ENCODE measurements around the gene ATG9B.

ATG9B gene

GRCh38 chr7:150992051-150992640 is 32.1 kb downstream of the ATG9B start:
- no peaks in the 10 kb centered on the region; the same call in 1 of the 2 replicates for H4K20me1 ChIP-seq (ENCODE audit: insufficient read depth, low read length)
- no peak overlapping the region for H2AFZ ChIP-seq (ENCODE audit: low read length)
- no peak overlapping the region for H3K27ac ChIP-seq (ENCODE audit: low read length)
- no peaks in the 10 kb centered on the region for H3K36me3 ChIP-seq (replicated peaks; ENCODE audit: insufficient read depth, low read length)
- no peak overlapping the region for H3K4me2 ChIP-seq (ENCODE audit: low read depth, low read length)
- no peak overlapping the region for H3K4me3 ChIP-seq (ENCODE audit: low read length)
- peaks cover 35% of the 10 kb centered on the region for H3K27me3 ChIP-seq (replicated peaks; ENCODE audit: insufficient read depth, low read length)
- no peaks in the 10 kb centered on the region for H3K9me2 ChIP-seq (replicated peaks; ENCODE audit: insufficient read depth, low read length)
- no peaks in the 10 kb centered on the region for H3K9me3 ChIP-seq (replicated peaks; ENCODE audit: insufficient read depth, low read length)
- no peaks in the 10 kb centered on the region for H3K4me1 ChIP-seq (ENCODE audit: low read length)
- H3K9ac ChIP-seq (ENCODE audit: low read length) = no peak overlapping the region
- H3K79me2 ChIP-seq (ENCODE audit: low read length) = no peaks in the 10 kb centered on the region
- no peak for DNase-seq
- TF ChIP-seq CTCF (IDR thresholded peaks at IDR 0.05; ENCODE audit: low read length) (no peak), EZH2 (optimal IDR thresholded peaks at IDR 0.05; ENCODE audit: low read depth, low read length) (no peak), EZH2phosphoT487 (IDR thresholded peaks at IDR 0.05; ENCODE audit: low read length) (no peak)
- no peaks in the 10 kb centered on the region for H3F3A ChIP-seq (ENCODE audit: insufficient read depth, low read length)

- H3F3A ChIP-seq (ENCODE audit: insufficient read depth, low read length) = no peaks in the 10 kb centered on the region
- H3K9ac ChIP-seq (ENCODE audit: low read length) = no peak within 1 kb of the TSS
- H3K9me3 ChIP-seq (replicated peaks; ENCODE audit: insufficient read depth, low read length) = no peaks in the 10 kb centered on the region
- H3K9me2 ChIP-seq (replicated peaks; ENCODE audit: insufficient read depth, low read length) = no peaks in the 10 kb centered on the region
- no peak within 1 kb of the TSS for H2AFZ ChIP-seq (ENCODE audit: low read length)
- H3K27me3 ChIP-seq (replicated peaks; ENCODE audit: insufficient read depth, low read length) = peaks cover 40% of the 10 kb centered on the region
- no peak for DNase-seq
- no peak within 1 kb of the TSS for H3K27ac ChIP-seq (ENCODE audit: low read length)
- no peaks in the 10 kb centered on the region for H3K36me3 ChIP-seq (replicated peaks; ENCODE audit: insufficient read depth, low read length)
- no peaks in the 10 kb centered on the region for H3K79me2 ChIP-seq (ENCODE audit: low read length)
- no peak within 1 kb of the TSS for H3K4me3 ChIP-seq (ENCODE audit: low read length)
- no peaks in the 10 kb centered on the region for H3K4me1 ChIP-seq (ENCODE audit: low read length)
- H3K4me2 ChIP-seq (ENCODE audit: low read depth, low read length) = no peak within 1 kb of the TSS
- no peaks in the 10 kb centered on the region; the same call in 1 of the 2 replicates for H4K20me1 ChIP-seq (ENCODE audit: insufficient read depth, low read length)
- no peak for TF ChIP-seq CTCF (IDR thresholded peaks at IDR 0.05; ENCODE audit: low read length)
- no peak for TF ChIP-seq EZH2phosphoT487 (IDR thresholded peaks at IDR 0.05; ENCODE audit: low read length)
- TF ChIP-seq EZH2 (optimal IDR thresholded peaks at IDR 0.05; ENCODE audit: low read depth, low read length) = no peak
Measured at GRCh38 chr7:150990416-150991186, 33.7 kb downstream of the ATG9B start, which contains the start of gene NOS3. NOS3 (plus strand) TSS chr7:150991017; CDS start chr7:150993804, 2,787 bp downstream.

GRCh38 chr7:150989456-150989855 is 34.8 kb downstream of the ATG9B start:
- H3K4me2 ChIP-seq (ENCODE audit: low read depth, low read length) = no peak overlapping the region
- no peak for TF ChIP-seq EZH2 (optimal IDR thresholded peaks at IDR 0.05; ENCODE audit: low read depth, low read length)
- no peak for TF ChIP-seq CTCF (IDR thresholded peaks at IDR 0.05; ENCODE audit: low read length)
- no peak for TF ChIP-seq EZH2phosphoT487 (IDR thresholded peaks at IDR 0.05; ENCODE audit: low read length)

More at GRCh38 chr7:150989456-150989855, 34.8 kb downstream of the ATG9B start:
- Histone ChIP-seq H3K9me3 (replicated peaks; ENCODE audit: insufficient read depth, low read length) (no peaks in the 10 kb centered on the region), H3K27me3 (replicated peaks; ENCODE audit: insufficient read depth, low read length) (peaks cover 45% of the 10 kb centered on the region), H2AFZ (ENCODE audit: low read length) (no peak overlapping the region), H3K27ac (ENCODE audit: low read length) (no peak overlapping the region), H3K79me2 (ENCODE audit: low read length) (no peaks in the 10 kb centered on the region), H4K20me1 (ENCODE audit: insufficient read depth, low read length) (no peaks in the 10 kb centered on the region; the same call in 1 of the 2 replicates), H3K9me2 (replicated peaks; ENCODE audit: insufficient read depth, low read length) (no peaks in the 10 kb centered on the region), H3K36me3 (replicated peaks; ENCODE audit: insufficient read depth, low read length) (no peaks in the 10 kb centered on the region), H3F3A (ENCODE audit: insufficient read depth, low read length) (no peaks in the 10 kb centered on the region), H3K4me3 (ENCODE audit: low read length) (no peak overlapping the region), H3K4me1 (ENCODE audit: low read length) (no peaks in the 10 kb centered on the region), H3K9ac (ENCODE audit: low read length) (no peak overlapping the region)
- DNase-seq = no peak

Measured in MM.1S (cell line).